AG04450 (cell line): ENCODE results near the gene REPS1. TPM values are rescaled to one million over a fixed set of nuclear protein-coding genes. Genes with fewer than 3 reads are reported as not detected.

Source experiments
- CTCF ChIA-PET: fragments of 300-600, 350-600 bp; formaldehyde crosslinking; extraction: SDS; loops from one replicate; lab custom pipeline; 2022; ENCODE audit warnings: antibody characterized with exemption, inconsistent platforms; lab: Charles Lee
- POLR2A ChIA-PET: fragments of 350-600 bp; formaldehyde crosslinking; extraction: SDS; loops from one replicate; lab custom pipeline; 2021; ENCODE audit warnings: antibody characterized with exemption, inconsistent platforms; lab: Yijun Ruan, JAX
- DNase-seq: peaks from one replicate; pipeline ENCODE4 v3.0.0-alpha.2; 2011; ENCODE audit warnings: low read depth, low spot score
- H3K27ac ChIP-seq: one replicate; pipeline ENCODE4 v1.5.1; 2012; ENCODE audit warnings: low read depth, low read length, control low read depth
- H3K27me3 ChIP-seq: one replicate; pipeline ENCODE4 v1.6.0; 2012; ENCODE audit warnings: low read length; ENCODE audit not compliant: control insufficient read depth, insufficient read depth
- H3K4me3 ChIP-seq: 2 replicates; pipeline ENCODE4 v1.5.1; 2011; ENCODE audit warnings: mild to moderate bottlenecking, low read depth, low read length, control low read depth
- H3K9me3 ChIP-seq: 2 replicates; pipeline ENCODE4 v1.5.1; 2012; ENCODE audit warnings: low read length; ENCODE audit not compliant: control insufficient read depth, insufficient read depth
- CTCF ChIP-seq: IDR thresholded peaks from 2 replicates; pipeline ENCODE4 v1.5.1; 2011; ENCODE audit warnings: low read depth, low read length, control low read depth, inconsistent platforms
- polyA plus RNA-seq: library from polyadenylated mRNA; depleted of rRNA; stranded (reverse); fragments of >200 nt; gene quantifications from 2 replicates; pipeline ENCODE4 v1.2.3, GENCODE V29; 2011

The REPS1 gene
- polyA plus RNA-seq, 1 experiment, result 36.6 TPM

DNA sequence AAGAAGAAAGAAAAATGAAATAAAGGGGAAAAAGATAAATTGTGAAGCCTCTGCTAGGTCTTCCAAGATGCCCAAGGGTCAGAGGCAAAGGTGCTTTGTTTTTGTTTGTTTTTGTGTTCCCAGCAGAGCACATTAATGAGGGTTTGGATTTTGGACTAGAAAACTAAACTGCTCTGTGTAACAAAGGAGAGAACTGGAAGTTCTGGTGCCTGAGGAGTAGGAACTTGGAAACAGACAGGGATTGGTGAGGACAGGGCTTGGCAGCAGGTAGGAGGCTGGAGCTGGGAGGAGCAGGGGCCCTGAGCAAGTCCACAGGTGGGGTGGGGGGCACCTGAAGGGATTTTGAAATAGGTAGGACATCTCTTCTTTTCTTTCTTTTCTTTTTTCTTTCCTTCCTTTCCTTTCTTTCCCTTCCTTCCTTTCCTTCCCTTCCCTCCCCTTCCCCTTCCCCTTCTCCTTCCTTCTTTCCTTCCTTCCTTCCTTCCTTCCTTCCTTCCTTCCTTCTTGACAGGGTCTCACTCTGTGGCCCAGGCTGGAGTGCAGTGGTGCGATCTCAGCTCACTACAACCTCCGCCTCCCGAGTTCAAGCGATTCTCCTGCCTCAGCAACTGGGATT lies 25.2 kb upstream of the REPS1 start:
- no peak for DNase-seq
- Histone ChIP-seq H3K9me3 (no peaks in the 10 kb centered on the region), H3K27ac (no peak overlapping the region), H3K27me3 (peaks cover 3% of the 10 kb centered on the region), H3K4me3 (no peak overlapping the region)
- CTCF ChIA-PET, result no interaction called here
- no peak for TF ChIP-seq CTCF
- POLR2A ChIA-PET, result no interaction called here

GRCh38 chr6:139011980-139012379 lies 23.9 kb upstream of the REPS1 start:
- no peak overlapping the region for H3K27ac ChIP-seq
- H3K27me3 ChIP-seq, result peaks cover 2% of the 10 kb centered on the region
- no peak for DNase-seq
- no peaks in the 10 kb centered on the region for H3K9me3 ChIP-seq
- CTCF ChIA-PET, result no interaction called here
- TF ChIP-seq CTCF, result no peak
- POLR2A ChIA-PET, result no interaction called here
- no peak overlapping the region for H3K4me3 ChIP-seq

DNA sequence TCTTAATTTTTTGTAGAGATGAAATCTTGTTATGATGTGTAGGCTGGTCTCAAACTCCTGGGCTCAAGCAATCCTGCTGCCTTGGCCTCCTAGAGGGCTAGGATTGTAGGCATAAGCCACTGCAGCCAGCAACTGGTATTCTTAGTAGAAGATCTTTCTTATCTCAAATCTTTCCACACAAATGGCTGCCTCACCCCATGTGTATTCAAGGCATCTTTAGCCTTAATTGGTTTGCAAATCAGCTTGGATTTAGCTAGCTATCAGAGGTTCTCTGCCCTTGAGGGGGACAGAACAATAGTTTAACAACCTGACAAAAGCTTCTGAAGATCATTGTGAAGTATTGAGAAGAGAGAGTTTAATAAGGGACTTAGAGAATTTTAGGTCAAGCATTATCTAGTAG lies 22.6 kb upstream of the REPS1 start:
- no peaks in the 10 kb centered on the region for H3K9me3 ChIP-seq
- no peak for TF ChIP-seq CTCF
- ChIA-PET CTCF (no interaction called here), POLR2A (no interaction called here)
- H3K4me3 ChIP-seq, result no peak overlapping the region
- DNase-seq, result no peak
- no peaks in the 10 kb centered on the region for H3K27me3 ChIP-seq
- H3K27ac ChIP-seq, result no peak overlapping the region

DNA sequence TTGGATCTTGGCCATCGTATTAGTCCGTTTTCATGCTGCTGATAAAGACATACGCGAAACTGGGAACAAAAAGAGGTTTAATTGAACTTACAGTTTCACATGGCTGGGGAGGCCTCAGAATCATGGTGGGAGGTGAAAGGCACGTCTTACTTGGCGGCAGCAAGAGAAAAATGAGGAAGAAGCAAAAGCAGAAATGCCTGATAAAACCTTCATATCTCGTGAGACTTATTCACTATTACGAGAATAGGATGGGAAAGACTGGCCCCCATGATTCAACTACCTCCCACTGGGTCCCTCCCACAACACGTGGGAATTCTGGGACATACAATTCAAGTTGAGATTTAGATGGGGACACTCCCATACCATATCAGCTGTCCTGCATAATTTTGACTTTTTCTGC lies 20.1 kb upstream of the REPS1 start:
- ChIA-PET POLR2A (no interaction called here), CTCF (interaction anchor here (1.8 kb wide), 1 partner anchor 19 kb away, joined by 7 read pairs; the partner anchor contains the start of gene REPS1)
- Histone ChIP-seq H3K27me3 (peaks cover 2% of the 10 kb centered on the region), H3K27ac (no peak overlapping the region), H3K9me3 (no peaks in the 10 kb centered on the region), H3K4me3 (no peak overlapping the region)
- TF ChIP-seq CTCF, result no peak
- no peak for DNase-seq

DNA sequence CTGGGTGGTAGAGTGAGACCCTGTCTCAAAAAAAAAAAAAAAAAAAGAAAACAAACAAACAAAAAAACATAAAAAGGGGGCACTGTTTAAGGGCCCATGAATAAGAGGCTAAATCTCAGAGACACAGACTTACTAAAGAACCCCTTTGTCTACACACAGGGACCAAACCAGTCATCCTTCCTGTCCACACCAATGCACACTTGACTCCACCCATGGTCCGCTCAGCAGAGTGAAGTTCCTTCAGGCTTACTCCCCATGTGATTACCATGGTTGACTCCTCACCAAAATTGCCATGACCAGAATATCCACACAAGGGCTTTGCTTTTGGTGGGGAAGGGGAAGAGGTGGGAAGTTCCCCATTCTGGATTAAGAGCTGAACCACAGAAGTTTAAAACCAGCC lies 19.4 kb upstream of the REPS1 start:
- CTCF ChIA-PET, result no interaction called here
- no peak overlapping the region for H3K4me3 ChIP-seq
- DNase-seq, result no peak
- H3K9me3 ChIP-seq, result no peaks in the 10 kb centered on the region
- no peak overlapping the region for H3K27ac ChIP-seq
- H3K27me3 ChIP-seq, result peaks cover 2% of the 10 kb centered on the region
- POLR2A ChIA-PET, result no interaction called here
- no peak for TF ChIP-seq CTCF
